GM18519 (cell line): ENCODE data around the gene ZNF30.
"Not testable (repeated sequence)": the region's sequence is repeated elsewhere in the genome, so short reads cannot be mapped to it uniquely, and the experiment has no call there.

Experiments
- ATAC-seq: cut with Tn5 transposase; IDR thresholded peaks from one replicate; pipeline ENCODE4 v1.9.1; 2021; ENCODE audit warnings: mild to moderate bottlenecking, moderate library complexity; ENCODE audit not compliant: unreplicated experiment, low FRiP score

ZNF30 gene

GRCh38 chr19:34984287-34984686 lies 57.6 kb downstream of the ZNF30 start:
- ATAC-seq = no peak

GRCh38 chr19:34985249-34986022 lies 58.7 kb downstream of the ZNF30 start:
- ATAC-seq = no peak

- ATAC-seq = no peak
These were observed 61.4 kb downstream of the ZNF30 start for GRCh38 chr19:34988119-34988518.

- ATAC-seq = no peak
These were observed 62.6 kb downstream of the ZNF30 start for GRCh38 chr19:34989298-34989697.

- ATAC-seq = no peak
These were observed 64.0 kb downstream of the ZNF30 start for GRCh38 chr19:34990578-34991192.

GRCh38 chr19:34991542-34992333 lies 65.0 kb downstream of the ZNF30 start:
- no peak for ATAC-seq

GRCh38 chr19:34992582-34992981 lies 65.9 kb downstream of the ZNF30 start:
- not testable (repeated sequence) for ATAC-seq

- no peak for ATAC-seq
These were observed 67.6 kb downstream of the ZNF30 start for GRCh38 chr19:34994286-34994642.
